Vagina (tissue), 2 donors: ENCODE results near the gene DUSP28. TPM values are rescaled to one million over a fixed set of nuclear protein-coding genes. Genes with fewer than 3 reads are reported as not detected.

Experiments
- DNase-seq, 2 donors: peaks; one replicate each; pipeline ENCODE4 v3.0.0-alpha.2; 2017; ENCODE audit errors: extremely low spot score in 2 of 2
- H3K27ac ChIP-seq: fragments of 200-600 bp; sonication (generic); one replicate; pipeline ENCODE4 v1.5.1; 2019
- H3K27me3 ChIP-seq: fragments of 200-600 bp; sonication (generic); one replicate; pipeline ENCODE4 v1.5.1; 2019
- H3K36me3 ChIP-seq, 2 donors: fragments of 200-600 bp; sonication (generic); one replicate each; pipeline ENCODE4 v1.5.1; 2017 to 2019
- H3K4me1 ChIP-seq: fragments of 200-600 bp; sonication (generic); one replicate; pipeline ENCODE4 v1.5.1; 2019
- H3K4me3 ChIP-seq, 2 donors: fragments of 200-600 bp; sonication (generic); 1 replicate in 1 of 2; 2 replicates in 1 of 2; pipeline ENCODE4 v1.5.1; 2016 to 2019
- H3K9me3 ChIP-seq: fragments of 200-600 bp; sonication (generic); one replicate; pipeline ENCODE4 v1.5.1; 2019
- CTCF ChIP-seq, 3 experiments: fragments of 450-650 bp in 2 of 3; fragments of 200-600 bp in 1 of 3; sonication (generic) in 1 of 3; IDR thresholded peaks; one replicate each; pipeline ENCODE4 v1.5.1; 2017 to 2019; ENCODE audit warnings: antibody characterized with exemption in 3 of 3, mild to moderate bottlenecking in 2 of 3, moderate library complexity in 2 of 3
- POLR2A ChIP-seq, 2 donors: fragments of 450-650 bp; IDR thresholded peaks; one replicate each; pipeline ENCODE4 v1.6.1; 2017; ENCODE audit warnings: antibody characterized with exemption in 2 of 2, mild to moderate bottlenecking in 2 of 2, moderate library complexity in 2 of 2
- POLR2AphosphoS5 ChIP-seq, 2 donors: sonication (generic); formaldehyde crosslinking; IDR thresholded peaks; one replicate each; pipeline ENCODE4 v1.9.0; 2017; ENCODE audit warnings: antibody characterized with exemption in 2 of 2, mild to moderate bottlenecking in 2 of 2, low read depth in 1 of 2; ENCODE audit not compliant: insufficient read depth in 1 of 2
- intact Hi-C: fragments of 100-400 bp; cut with DNase I; formaldehyde crosslinking; loops from one replicate; pipeline ENCODE4 v1.15.1; 2023
- total RNA-seq: library from RNA; depleted of rRNA; stranded (reverse); fragments of >200 nt; gene quantifications from one replicate; pipeline ENCODE4 v1.2.3, GENCODE V29; 2016

The DUSP28 gene
- total RNA-seq, 1 donor from 2014 or later, result 5.9 TPM

GRCh38 chr2:240522406-240522805, 37.8 kb upstream of the DUSP28 start:
- no peak for TF ChIP-seq POLR2AphosphoS5 (IDR thresholded peaks at IDR 0.05; ENCODE audit: insufficient read depth in 1 of 2, low read depth in 1 of 2)
- TF ChIP-seq POLR2A (IDR thresholded peaks at IDR 0.05), result no peak
- TF ChIP-seq CTCF (IDR thresholded peaks at IDR 0.05), result no peak
- Histone ChIP-seq H3K9me3 (no peaks in the 10 kb centered on the region), H3K27ac (no peak overlapping the region), H3K4me1 (peaks cover 16% of the 10 kb centered on the region), H3K4me3 (no peak overlapping the region), H3K27me3 (no peaks in the 10 kb centered on the region), H3K36me3 (peaks cover 0 to 20% of the 10 kb centered on the region in 2 donors)
- intact Hi-C loops, result no loop called here
- peak in 1 of 2 donors; percentile 49 for DNase-seq

GRCh38 chr2:240523451-240524281, 36.5 kb upstream of the DUSP28 start:
- H3K4me3 ChIP-seq, result no peak overlapping the region
- H3K4me1 ChIP-seq, result peaks cover 16% of the 10 kb centered on the region
- peak in 1 of 2 donors; percentile 67 for DNase-seq
- no peaks in the 10 kb centered on the region for H3K9me3 ChIP-seq
- no peak for TF ChIP-seq POLR2AphosphoS5 (IDR thresholded peaks at IDR 0.05; ENCODE audit: insufficient read depth in 1 of 2, low read depth in 1 of 2)
- TF ChIP-seq CTCF (IDR thresholded peaks at IDR 0.05), result no peak
- no peak for TF ChIP-seq POLR2A (IDR thresholded peaks at IDR 0.05)
- intact Hi-C loops, result no loop called here
- H3K27ac ChIP-seq, result no peak overlapping the region
- no peaks in the 10 kb centered on the region for H3K27me3 ChIP-seq
- H3K36me3 ChIP-seq, result peaks cover 0 to 20% of the 10 kb centered on the region in 2 donors

GRCh38 chr2:240524963-240525718, 35.0 kb upstream of the DUSP28 start:
- Histone ChIP-seq H3K27ac (no peak overlapping the region), H3K36me3 (peaks cover 0 to 20% of the 10 kb centered on the region in 2 donors), H3K4me1 (peaks cover 5% of the 10 kb centered on the region), H3K27me3 (no peaks in the 10 kb centered on the region), H3K4me3 (no peak overlapping the region), H3K9me3 (no peaks in the 10 kb centered on the region)
- TF ChIP-seq CTCF (IDR thresholded peaks at IDR 0.05), result no peak
- TF ChIP-seq POLR2AphosphoS5 (IDR thresholded peaks at IDR 0.05; ENCODE audit: insufficient read depth in 1 of 2, low read depth in 1 of 2), result no peak
- no peak for TF ChIP-seq POLR2A (IDR thresholded peaks at IDR 0.05)
- intact Hi-C loops, result no loop called here
- peak; percentile 62 to 64 for DNase-seq

GRCh38 chr2:240525802-240526201, 34.4 kb upstream of the DUSP28 start:
- TF ChIP-seq CTCF (IDR thresholded peaks at IDR 0.05) (no peak), POLR2AphosphoS5 (IDR thresholded peaks at IDR 0.05; ENCODE audit: insufficient read depth in 1 of 2, low read depth in 1 of 2) (no peak), POLR2A (IDR thresholded peaks at IDR 0.05) (no peak)
- H3K4me3 ChIP-seq, result no peak overlapping the region
- peaks cover 0 to 20% of the 10 kb centered on the region in 2 donors for H3K36me3 ChIP-seq
- intact Hi-C loops, result no loop called here
- no peaks in the 10 kb centered on the region for H3K9me3 ChIP-seq
- no peaks in the 10 kb centered on the region for H3K4me1 ChIP-seq
- no peaks in the 10 kb centered on the region for H3K27me3 ChIP-seq
- H3K27ac ChIP-seq, result no peak overlapping the region
- peak; percentile 70 to 81 for DNase-seq
